Heart right ventricle (tissue), 16 donors: ENCODE measurements around the gene SHKBP1. TPM values are rescaled to one million over a fixed set of nuclear protein-coding genes. Genes with fewer than 3 reads are reported as not detected.

Source experiments
- ATAC-seq, 8 donors: fragments of 200-7000 bp; cut with Tn5 transposase; one replicate each; pipeline ENCODE4 v1.9.1; 2020; ENCODE audit warnings: mild to moderate bottlenecking in 8 of 8, moderate library complexity in 8 of 8, moderate number of reproducible peaks in 1 of 8
- DNase-seq, 2 donors: peaks; one replicate each; pipeline ENCODE4 v3.0.0-alpha.2; 2020
- H3K27ac ChIP-seq, 10 donors: fragments of 200-600 bp; sonication (generic) in 2 of 10; one replicate each; pipeline versions ENCODE4 v1.5.0 to v1.8.0; 2020 to 2022; ENCODE audit warnings: mild to moderate bottlenecking in 3 of 10
- H3K27me3 ChIP-seq, 7 donors: fragments of 200-600 bp; one replicate each; pipeline ENCODE4 v1.8.0; 2021 to 2022; ENCODE audit warnings: mild to moderate bottlenecking in 2 of 7
- H3K36me3 ChIP-seq, 9 donors: fragments of 200-600 bp; sonication (generic) in 1 of 9; one replicate each; pipeline versions ENCODE4 v1.5.0 to v1.8.0; 2020 to 2022; ENCODE audit warnings: mild to moderate bottlenecking in 2 of 9
- H3K4me1 ChIP-seq, 9 donors: fragments of 200-600 bp; sonication (generic) in 1 of 9; one replicate each; pipeline versions ENCODE4 v1.5.0 to v1.8.0; 2020 to 2022; ENCODE audit warnings: mild to moderate bottlenecking in 4 of 9
- H3K4me3 ChIP-seq, 10 donors: fragments of 200-600 bp; sonication (generic) in 2 of 10; one replicate each; pipeline versions ENCODE4 v1.5.0 to v1.8.0; 2020 to 2022; ENCODE audit warnings: mild to moderate bottlenecking in 7 of 10, moderate library complexity in 2 of 10
- H3K9me3 ChIP-seq, 11 donors: fragments of 200-600 bp in 10 of 11; sonication (generic) in 2 of 11; one replicate each; pipeline versions ENCODE4 v1.5.0 to v1.8.0; 2013 to 2022; ENCODE audit warnings: mild to moderate bottlenecking in 2 of 11, control low read depth in 1 of 11, moderate library complexity in 1 of 11
- CTCF ChIP-seq, 9 donors: fragments of 200-600 bp; sonication (generic) in 2 of 9; IDR thresholded peaks; one replicate each; pipeline versions ENCODE4 v1.5.0 to v1.8.0; 2021 to 2022; ENCODE audit warnings: antibody characterized with exemption in 9 of 9, mild to moderate bottlenecking in 5 of 9, moderate library complexity in 1 of 9
- WGBS, 2 donors: extraction: QIAGEN DNeasy Blood & Tissue Kit; methylation state at CpG; one replicate each; pipeline ENCODE4 v1.1.7; 2013; ENCODE audit warnings: inconsistent platforms in 1 of 2; 5-methylcytosine and 5-hydroxymethylcytosine counted together
- intact Hi-C, 10 donors: fragments of 100-400 bp; cut with DNase I; formaldehyde crosslinking; loops; one replicate each; pipeline versions ENCODE4 v1.11.1 to v1.14.2; 2022
- polyA plus RNA-seq, 2 donors: library from polyadenylated mRNA; stranded (reverse); fragments of 200-250 nt; gene quantifications; one replicate each; pipeline ENCODE4 v1.2.3, GENCODE V29; 2013
- total RNA-seq, 10 donors: library from RNA; stranded (reverse); fragmentation: NEBNext Ultra II Directional in 3 of 10; extraction: Animal tissue kit (Norgen Biotek cat#: 25700) in 3 of 10; gene quantifications; one replicate each; pipeline versions ENCODE4 v1.2.1 to v1.2.4, GENCODE V29; 2021 to 2023
- donor health status: Arrhythmogenic right ventricular cardiomyopathy.
- donor health status: ischemic (EF 13 %, LVEDD 7.1; RV severe dilation, severe dysfunction).
- donor health status: healthy with polysubstance abuse.
- donor health status: DM: no; HTN: yes; CAD: no.
- donor health status: DM: no; HTN: no; CAD: no.
- donor health status: ischemic (EF 25% LVEDD 6.9; RV normal size, moderate dysfunction).
- donor health status: ischemic (EF 25% LVEDD 5.7; RV mildly dilated, moderate dysfunction).
- donor health status: healthy.
- donor health status: DM: yes; HTN: yes; CAD: no.
- donor health status: Ischemic cardiomyopathy.
- donor health status: ischemic (EF 35%, LVEDD 5.7; RV mildly dilated, moderate dysfunction).
- donor health status: nonischemic (EF 11% LVEDD 7.7; RV severe dilation, severe dysfunction).
- donor health status: DM: yes; HTN: yes; CAD: no.
- donor health status: PGD.
- donor health status: ischemic (EF 29% LVEDD 5.4; RV normal size, mild dysfunction).
- donor health status: nonischemic (EF 23%, LVEDD 6.1; RV moderate dilation, normal function).

The SHKBP1 gene
- total and polyA plus RNA-seq, 12 donors, result 12.0 to 43.1 (median 16.4) TPM

DNA sequence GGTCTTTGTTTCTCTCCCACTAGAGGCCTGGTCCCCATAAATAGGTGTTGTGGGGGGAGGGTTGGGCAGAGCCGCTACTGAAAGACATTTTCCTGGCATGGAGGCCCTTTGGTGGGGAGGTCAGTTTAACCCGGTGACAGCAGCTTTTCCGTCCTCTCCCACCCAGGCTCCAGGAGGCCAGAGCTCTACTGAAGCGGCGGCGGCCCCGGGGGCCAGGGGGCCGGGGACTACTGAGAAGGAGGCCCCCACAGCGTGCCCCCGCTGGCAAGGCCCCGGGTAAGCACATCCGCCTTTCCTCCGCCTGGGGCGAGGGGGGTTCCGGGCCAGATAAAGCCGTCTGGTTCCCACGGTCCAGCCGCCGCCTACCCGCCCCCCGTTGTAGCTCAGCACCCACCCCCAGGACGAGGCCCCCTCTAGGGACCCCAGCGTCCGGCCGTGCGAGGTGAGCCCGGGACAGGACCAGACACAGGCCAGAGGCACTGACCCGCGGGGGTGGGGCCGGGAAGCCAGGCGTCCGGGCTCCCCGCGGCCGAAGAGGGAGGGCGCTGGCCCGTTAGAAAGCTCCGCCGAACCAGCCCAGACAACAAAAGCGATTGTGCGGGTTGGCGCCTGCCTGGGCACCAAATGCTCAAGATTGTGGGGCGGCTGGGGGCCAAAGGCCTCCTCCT is 23.4 kb downstream of the SHKBP1 start:
- no peak for TF ChIP-seq CTCF (IDR thresholded peaks at IDR 0.05)
- DNase-seq, result peak; percentile 70 to 71
- H3K36me3 ChIP-seq, result no peaks in the 10 kb centered on the region
- WGBS, 2 donors, result 2 to 4% methylated on average over 40 to 43 of the region's 43 CpGs
- peak overlapping the region; percentile 2 to 96 (median 84) for H3K27ac ChIP-seq
- H3K9me3 ChIP-seq, result no peaks in the 10 kb centered on the region
- peak overlapping the region in 9 of 10 donors; percentile 16 to 81 (median 72) for H3K4me3 ChIP-seq
- peaks cover 31 to 81% (median 74%) of the 10 kb centered on the region in 9 donors for H3K4me1 ChIP-seq
- peak in 3 of 8 donors; percentile 10 to 22 (median 13) for ATAC-seq
- intact Hi-C loops, result loop anchor here (2.0 to 10.0 kb wide), 18 partner anchors 29 to 313 kb away; partner anchors contain the start of genes BLVRB (in 5 of the 10), SPTBN4 (in 4 of the 10) and AKT2 (in 1 of the 10)
- H3K27me3 ChIP-seq, result peaks cover 0 to 73% (median 26%) of the 10 kb centered on the region in 7 donors

- TF ChIP-seq CTCF (IDR thresholded peaks at IDR 0.05), result peak in 1 of 9 donors; percentile 15
These were observed 24.0 kb downstream of the SHKBP1 start for GRCh38 chr19:40600570-40601133.

GRCh38 chr19:40601134-40601974 is 24.7 kb downstream of the SHKBP1 start, which contains the start of gene LTBP4:
Gene LTBP4, plus strand, starts transcription at chr19:40601369. Its CDS starts 19 bp downstream, at chr19:40601388.
- peak; percentile 75 to 82 for DNase-seq
- 1% methylated on average over 58 to 76 of the region's 82 CpGs for WGBS, 2 donors
- H3K27me3 ChIP-seq, result peaks cover 0 to 81% (median 21%) of the 10 kb centered on the region in 7 donors
- intact Hi-C loops, result loop anchor here in 5 of 10 donors (5.0 kb wide), 5 partner anchors 36 to 314 kb away; partner anchors contain the start of genes AKT2 (in 1 of the 5), BLVRB (in 1 of the 5) and SPTBN4 (in 1 of the 5)
- H3K36me3 ChIP-seq, result no peaks in the 10 kb centered on the region
- peak in 4 of 9 donors; percentile 6 to 47 (median 36) for TF ChIP-seq CTCF (IDR thresholded peaks at IDR 0.05)
- H3K9me3 ChIP-seq, result no peaks in the 10 kb centered on the region
- peaks cover 36 to 94% (median 87%) of the 10 kb centered on the region in 9 donors for H3K4me1 ChIP-seq
- peak in 1 of 8 donors; percentile 2 for ATAC-seq
- H3K27ac ChIP-seq, result peak within 1 kb of the TSS; percentile 81 to 96 (median 90)
- peak within 1 kb of the TSS; percentile 48 to 81 (median 69) for H3K4me3 ChIP-seq

More at GRCh38 chr19:40600570-40601133, 24.0 kb downstream of the SHKBP1 start:
- intact Hi-C loops, result loop anchor here in 5 of 10 donors (5.0 kb wide), 5 partner anchors 37 to 313 kb away; partner anchors contain the start of genes AKT2 (in 1 of the 5), BLVRB (in 1 of the 5) and SPTBN4 (in 1 of the 5)
- H3K4me3 ChIP-seq, result peak overlapping the region in 9 of 10 donors; percentile 19 to 81 (median 72)
- ATAC-seq, result no peak
- H3K9me3 ChIP-seq, result no peaks in the 10 kb centered on the region
- peaks cover 0 to 78% (median 24%) of the 10 kb centered on the region in 7 donors for H3K27me3 ChIP-seq
- H3K4me1 ChIP-seq, result peaks cover 33 to 88% (median 81%) of the 10 kb centered on the region in 9 donors
- peak overlapping the region; percentile 2 to 96 (median 84) for H3K27ac ChIP-seq
- no peaks in the 10 kb centered on the region for H3K36me3 ChIP-seq
- WGBS, 2 donors, result 8 to 10% methylated on average over 13 of the region's 13 CpGs
- DNase-seq, result no peak
